PC-9 (cell line): ENCODE data around the gene GGCT.

Experiments
- CTCF ChIP-seq: fragments of 200-600 bp; sonication (generic); conservative IDR thresholded peaks from 2 replicates; pipeline ENCODE4 v1.6.1; 2017; ENCODE audit warnings: mixed run types, antibody characterized with exemption, mild to moderate bottlenecking, moderate library complexity
- EZH2 ChIP-seq: fragments of 200-600 bp; sonication (generic); IDR thresholded peaks from 2 replicates; pipeline ENCODE4 v1.8.0; 2017; ENCODE audit warnings: antibody characterized with exemption, low read depth

GRCh38 chr7:30465811-30466180 lies 38.8 kb downstream of the GGCT start:
- TF ChIP-seq EZH2 (no peak), CTCF (no peak)
